Neural cell (in vitro differentiated cells): ENCODE data around the gene PREPL. TPM values are rescaled to one million over a fixed set of nuclear protein-coding genes. Genes with fewer than 3 reads are reported as not detected.

Source experiments
- H2AFZ ChIP-seq: fragments of 200-600, 300-800 bp; sonication (generic), shearing (Covaris generic); 2 replicates; pipeline ENCODE4 v1.6.0; 2014; ENCODE audit warnings: low read depth, mild to moderate bottlenecking, antibody characterized with exemption, low read length, moderate library complexity
- H3F3A ChIP-seq: fragments of 200-600 bp; shearing (Covaris generic); 2 replicates; pipeline ENCODE4 v1.6.1; 2016; ENCODE audit warnings: mild to moderate bottlenecking, moderate library complexity, mixed read lengths, antibody characterized with exemption, low read length; ENCODE audit not compliant: insufficient read depth, poor library complexity, severe bottlenecking
- H3K27ac ChIP-seq: fragments of 200-600, 300-800 bp; sonication (generic), shearing (Covaris generic); 2 replicates; pipeline ENCODE4 v1.5.1; 2014; ENCODE audit warnings: mild to moderate bottlenecking, low read length, moderate library complexity
- H3K27me3 ChIP-seq: fragments of 300-800, 200-600 bp; sonication (generic), shearing (Covaris generic); 2 replicates; pipeline ENCODE4 v1.6.0; 2014; ENCODE audit warnings: mild to moderate bottlenecking, low read depth, low read length, moderate library complexity; ENCODE audit not compliant: insufficient read depth
- H3K36me3 ChIP-seq: fragments of 300-800, 200-600 bp; sonication (generic), shearing (Covaris generic); 2 replicates; pipeline ENCODE4 v1.5.1; 2014; ENCODE audit warnings: mild to moderate bottlenecking, antibody characterized with exemption, low read length, moderate library complexity; ENCODE audit not compliant: insufficient read depth
- H3K4me2 ChIP-seq: fragments of 300-800, 200-600 bp; sonication (generic), shearing (Covaris generic); 2 replicates; pipeline ENCODE4 v1.6.0; 2014; ENCODE audit warnings: mild to moderate bottlenecking, low read length
- H3K4me3 ChIP-seq: fragments of 300-800, 200-600 bp; sonication (generic), shearing (Covaris generic); 2 replicates; pipeline ENCODE4 v1.5.1; 2014; ENCODE audit warnings: mild to moderate bottlenecking, low read length, moderate library complexity
- H3K79me2 ChIP-seq: fragments of 200-600 bp; shearing (Covaris generic); replicated peaks from 2 replicates; pipeline ENCODE4 v1.6.0; 2014; ENCODE audit warnings: mild to moderate bottlenecking, low read length, moderate library complexity; ENCODE audit not compliant: insufficient read depth
- H3K9ac ChIP-seq: fragments of 300-800, 200-600 bp; sonication (generic), shearing (Covaris generic); 2 replicates; pipeline ENCODE4 v1.6.1; 2016; ENCODE audit warnings: mild to moderate bottlenecking, low read length, mixed read lengths
- H3K9me2 ChIP-seq: fragments of 200-600 bp; shearing (Covaris generic); 2 replicates; pipeline ENCODE4 v1.6.1; 2016; ENCODE audit warnings: mild to moderate bottlenecking, low read length, mixed read lengths; ENCODE audit not compliant: insufficient read depth
- H3K9me3 ChIP-seq: fragments of 200-600, 300-800 bp; sonication (generic), shearing (Covaris generic); 2 replicates; pipeline ENCODE4 v1.6.1; 2016; ENCODE audit warnings: mild to moderate bottlenecking, mixed run types, low read length, moderate library complexity, mixed read lengths
- H4K20me1 ChIP-seq: fragments of 200-600 bp; shearing (Covaris generic); 2 replicates; pipeline ENCODE4 v1.6.1; 2016; ENCODE audit warnings: mild to moderate bottlenecking, mixed run types; ENCODE audit not compliant: insufficient read depth
- EP300 ChIP-seq: fragments of 450-650 bp; conservative IDR thresholded peaks from 2 replicates; pipeline ENCODE4 v1.6.1; 2014; ENCODE audit warnings: antibody characterized with exemption, mild to moderate bottlenecking, moderate library complexity; ENCODE audit not compliant: poor library complexity, severe bottlenecking
- EZH2 ChIP-seq: fragments of 200-600, 300-800 bp; shearing (Covaris generic), sonication (generic); IDR thresholded peaks from 2 replicates; pipeline ENCODE4 v1.6.1; 2014; ENCODE audit warnings: antibody characterized with exemption, low read length, borderline replicate concordance, mild to moderate bottlenecking; ENCODE audit not compliant: insufficient read depth, poor library complexity, severe bottlenecking
- MXI1 ChIP-seq: fragments of 450-650 bp; conservative IDR thresholded peaks from 2 replicates; pipeline ENCODE4 v1.6.1; 2014; ENCODE audit warnings: antibody characterized with exemption, mild to moderate bottlenecking; ENCODE audit not compliant: poor library complexity, severe bottlenecking
- POLR2AphosphoS5 ChIP-seq: IDR thresholded peaks from 2 replicates; pipeline ENCODE4 v1.6.1; 2012
- RAD21 ChIP-seq: fragments of 450-650 bp; conservative IDR thresholded peaks from 2 replicates; pipeline ENCODE4 v1.6.1; 2014; ENCODE audit warnings: antibody characterized with exemption, mild to moderate bottlenecking, moderate library complexity
- SMC3 ChIP-seq: fragments of 450-650 bp; conservative IDR thresholded peaks from 2 replicates; pipeline ENCODE4 v1.6.1; 2014; ENCODE audit warnings: antibody characterized with exemption, mild to moderate bottlenecking, moderate library complexity; ENCODE audit not compliant: poor library complexity
- TAF1 ChIP-seq: IDR thresholded peaks from 2 replicates; pipeline ENCODE4 v1.6.1; 2012; ENCODE audit warnings: low read depth
- polyA plus RNA-seq: library from polyadenylated mRNA; depleted of rRNA; stranded (reverse); fragments of >200 nt; gene quantifications from 2 replicates; pipeline ENCODE4 v1.2.3, GENCODE V29; 2014
- TF ChIP-seq, protein P1 (sequence below): fragments of 450-650 bp; IDR thresholded peaks from 2 replicates; pipeline ENCODE4 v1.5.1; 2014; ENCODE audit warnings: antibody characterized with exemption, mild to moderate bottlenecking, moderate library complexity; ENCODE audit not compliant: poor library complexity, severe bottlenecking
- TF ChIP-seq, protein P2 (sequence below): IDR thresholded peaks from 2 replicates; pipeline ENCODE4 v1.6.1; 2012; ENCODE audit warnings: borderline replicate concordance

PREPL gene
- polyA plus RNA-seq, 1 donor from 2014 or later: 236 TPM

DNA sequence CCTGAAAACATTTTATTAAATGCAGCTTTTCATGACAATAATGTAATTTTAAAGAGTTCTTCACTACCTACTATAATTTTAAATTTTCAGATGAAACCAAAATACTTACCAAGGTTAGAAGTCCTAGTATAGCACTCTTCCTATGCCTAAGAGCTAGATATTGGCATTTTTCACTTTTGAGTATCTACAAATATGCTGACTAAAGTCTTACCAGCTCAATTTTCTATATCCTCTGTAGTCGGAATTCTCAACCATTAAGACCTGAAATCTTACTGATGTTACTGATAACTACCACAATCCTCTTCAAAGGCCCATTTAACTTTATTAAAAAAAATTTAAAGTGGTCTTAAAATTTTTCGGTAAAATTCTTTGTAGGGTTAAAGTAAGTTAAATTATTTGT lies 32.0 kb downstream of the PREPL start:
- no peak overlapping the region for H2AFZ ChIP-seq
- no peak overlapping the region for H3K9ac ChIP-seq
- H3K36me3 ChIP-seq: peaks cover 3% of the 10 kb centered on the region
- H3K9me3 ChIP-seq: no peaks in the 10 kb centered on the region
- no peaks in the 10 kb centered on the region for H3K79me2 ChIP-seq
- H3K27ac ChIP-seq: no peak overlapping the region
- H3K9me2 ChIP-seq: no peaks in the 10 kb centered on the region
- H4K20me1 ChIP-seq: no peaks in the 10 kb centered on the region
- H3F3A ChIP-seq: no peaks in the 10 kb centered on the region
- no peak overlapping the region for H3K4me2 ChIP-seq
- no peak overlapping the region for H3K4me3 ChIP-seq
- H3K27me3 ChIP-seq: no peaks in the 10 kb centered on the region
- TF ChIP-seq, protein P1, sequence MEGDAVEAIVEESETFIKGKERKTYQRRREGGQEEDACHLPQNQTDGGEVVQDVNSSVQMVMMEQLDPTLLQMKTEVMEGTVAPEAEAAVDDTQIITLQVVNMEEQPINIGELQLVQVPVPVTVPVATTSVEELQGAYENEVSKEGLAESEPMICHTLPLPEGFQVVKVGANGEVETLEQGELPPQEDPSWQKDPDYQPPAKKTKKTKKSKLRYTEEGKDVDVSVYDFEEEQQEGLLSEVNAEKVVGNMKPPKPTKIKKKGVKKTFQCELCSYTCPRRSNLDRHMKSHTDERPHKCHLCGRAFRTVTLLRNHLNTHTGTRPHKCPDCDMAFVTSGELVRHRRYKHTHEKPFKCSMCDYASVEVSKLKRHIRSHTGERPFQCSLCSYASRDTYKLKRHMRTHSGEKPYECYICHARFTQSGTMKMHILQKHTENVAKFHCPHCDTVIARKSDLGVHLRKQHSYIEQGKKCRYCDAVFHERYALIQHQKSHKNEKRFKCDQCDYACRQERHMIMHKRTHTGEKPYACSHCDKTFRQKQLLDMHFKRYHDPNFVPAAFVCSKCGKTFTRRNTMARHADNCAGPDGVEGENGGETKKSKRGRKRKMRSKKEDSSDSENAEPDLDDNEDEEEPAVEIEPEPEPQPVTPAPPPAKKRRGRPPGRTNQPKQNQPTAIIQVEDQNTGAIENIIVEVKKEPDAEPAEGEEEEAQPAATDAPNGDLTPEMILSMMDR: no peak
- TF ChIP-seq EZH2 (no peak), TAF1 (no peak), MXI1 (no peak), EP300 (no peak), POLR2AphosphoS5 (no peak), RAD21 (no peak), SMC3 (no peak)
- TF ChIP-seq, protein P2, sequence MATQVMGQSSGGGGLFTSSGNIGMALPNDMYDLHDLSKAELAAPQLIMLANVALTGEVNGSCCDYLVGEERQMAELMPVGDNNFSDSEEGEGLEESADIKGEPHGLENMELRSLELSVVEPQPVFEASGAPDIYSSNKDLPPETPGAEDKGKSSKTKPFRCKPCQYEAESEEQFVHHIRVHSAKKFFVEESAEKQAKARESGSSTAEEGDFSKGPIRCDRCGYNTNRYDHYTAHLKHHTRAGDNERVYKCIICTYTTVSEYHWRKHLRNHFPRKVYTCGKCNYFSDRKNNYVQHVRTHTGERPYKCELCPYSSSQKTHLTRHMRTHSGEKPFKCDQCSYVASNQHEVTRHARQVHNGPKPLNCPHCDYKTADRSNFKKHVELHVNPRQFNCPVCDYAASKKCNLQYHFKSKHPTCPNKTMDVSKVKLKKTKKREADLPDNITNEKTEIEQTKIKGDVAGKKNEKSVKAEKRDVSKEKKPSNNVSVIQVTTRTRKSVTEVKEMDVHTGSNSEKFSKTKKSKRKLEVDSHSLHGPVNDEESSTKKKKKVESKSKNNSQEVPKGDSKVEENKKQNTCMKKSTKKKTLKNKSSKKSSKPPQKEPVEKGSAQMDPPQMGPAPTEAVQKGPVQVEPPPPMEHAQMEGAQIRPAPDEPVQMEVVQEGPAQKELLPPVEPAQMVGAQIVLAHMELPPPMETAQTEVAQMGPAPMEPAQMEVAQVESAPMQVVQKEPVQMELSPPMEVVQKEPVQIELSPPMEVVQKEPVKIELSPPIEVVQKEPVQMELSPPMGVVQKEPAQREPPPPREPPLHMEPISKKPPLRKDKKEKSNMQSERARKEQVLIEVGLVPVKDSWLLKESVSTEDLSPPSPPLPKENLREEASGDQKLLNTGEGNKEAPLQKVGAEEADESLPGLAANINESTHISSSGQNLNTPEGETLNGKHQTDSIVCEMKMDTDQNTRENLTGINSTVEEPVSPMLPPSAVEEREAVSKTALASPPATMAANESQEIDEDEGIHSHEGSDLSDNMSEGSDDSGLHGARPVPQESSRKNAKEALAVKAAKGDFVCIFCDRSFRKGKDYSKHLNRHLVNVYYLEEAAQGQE: no peak

DNA sequence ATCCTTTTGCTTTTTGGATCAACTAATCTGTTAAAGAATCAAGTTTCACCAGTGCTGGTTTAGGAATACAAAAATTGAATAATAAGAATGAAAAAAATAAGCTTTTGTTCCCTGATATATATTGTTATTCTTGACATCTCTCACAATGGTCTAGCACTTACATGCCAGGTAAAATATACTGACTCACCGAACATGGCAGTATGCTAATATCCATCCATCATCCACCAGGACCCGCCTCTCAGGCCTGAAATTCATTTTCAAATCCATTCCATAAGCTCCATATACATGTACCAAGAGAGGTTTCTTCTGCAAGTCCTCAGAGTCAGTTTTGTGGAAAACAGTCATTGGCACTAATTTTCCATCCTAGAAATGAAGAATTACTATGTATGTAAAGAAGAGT lies 32.5 kb downstream of the PREPL start:
- no peak overlapping the region for H3K4me3 ChIP-seq
- no peaks in the 10 kb centered on the region for H3K79me2 ChIP-seq
- H2AFZ ChIP-seq: no peak overlapping the region
- H3K27ac ChIP-seq: no peak overlapping the region
- TF ChIP-seq EZH2 (no peak), RAD21 (no peak), MXI1 (no peak), SMC3 (no peak), EP300 (no peak), TAF1 (no peak), POLR2AphosphoS5 (no peak)
- TF ChIP-seq, protein P1: no peak
- TF ChIP-seq, protein P2: no peak
- H3K9me3 ChIP-seq: no peaks in the 10 kb centered on the region
- H3K9ac ChIP-seq: no peak overlapping the region
- no peak overlapping the region for H3K4me2 ChIP-seq
- H3K36me3 ChIP-seq: peaks cover 7% of the 10 kb centered on the region
- no peaks in the 10 kb centered on the region for H4K20me1 ChIP-seq
- H3K9me2 ChIP-seq: no peaks in the 10 kb centered on the region
- no peaks in the 10 kb centered on the region for H3F3A ChIP-seq
- H3K27me3 ChIP-seq: no peaks in the 10 kb centered on the region
